IMR-90 (cell line): ENCODE measurements around the gene TPCN1. TPM values are rescaled to one million over a fixed set of nuclear protein-coding genes. Genes with fewer than 3 reads are reported as not detected.

ENCODE experiments used
- ATAC-seq: fragments of 200-7000 bp; cut with Tn5 transposase; 2 replicates; pipeline ENCODE4 v1.9.1; 2020; ENCODE audit warnings: low read depth, mild to moderate bottlenecking, moderate library complexity
- BruUV-seq: library from RNA; stranded (reverse); fragments of 400-500 nt; replicated peaks from 2 replicates; lab custom pipeline; 2021; lab: Mats Ljungman, UMichigan
- CTCF ChIA-PET: fragments of 300-600 bp; formaldehyde crosslinking; extraction: SDS; loops from one replicate; lab custom pipeline; 2021; ENCODE audit warnings: antibody characterized with exemption; lab: Yijun Ruan, JAX
- POLR2A ChIA-PET: fragments of 300-600 bp; sonication (Branson Sonifier 250); formaldehyde crosslinking; loops from one replicate; lab custom pipeline; 2022; ENCODE audit warnings: antibody characterized with exemption; ENCODE audit not compliant: unreplicated experiment; lab: Charles Lee
- DNase-seq: peaks from one replicate; pipeline ENCODE4 v3.0.0; 2013
- H2AFZ ChIP-seq: replicated peaks from 2 replicates; pipeline ENCODE3; 2013; ENCODE audit warnings: low read length, mild to moderate bottlenecking; ENCODE audit not compliant: poor library complexity
- H2AK5ac ChIP-seq: 2 replicates; pipeline ENCODE4 v1.6.1; 2013; ENCODE audit warnings: low read depth, low read length, inconsistent platforms
- H2AK9ac ChIP-seq: replicated peaks from 2 replicates; pipeline ENCODE3; 2013; ENCODE audit warnings: mild to moderate bottlenecking, low read depth, low read length, moderate library complexity; ENCODE audit not compliant: poor library complexity
- H2BK120ac ChIP-seq: 2 replicates; pipeline ENCODE4 v1.6.1; 2013; ENCODE audit warnings: low read depth, low read length, inconsistent platforms
- H2BK15ac ChIP-seq: 3 replicates; pipeline ENCODE4 v1.6.1; 2013; ENCODE audit warnings: low read depth, low read length, inconsistent platforms
- H2BK20ac ChIP-seq: 2 replicates; pipeline ENCODE4 v1.6.1; 2013; ENCODE audit warnings: low read depth, mild to moderate bottlenecking, inconsistent platforms, low read length, moderate library complexity
- H2BK5ac ChIP-seq: 2 replicates; pipeline ENCODE4 v1.6.1; 2013; ENCODE audit warnings: mild to moderate bottlenecking, low read depth, low read length, inconsistent platforms; ENCODE audit not compliant: poor library complexity, severe bottlenecking
- H3K14ac ChIP-seq: replicated peaks from 2 replicates; pipeline ENCODE4 v1.6.1; 2013; ENCODE audit warnings: low read depth, low read length, inconsistent platforms
- H3K18ac ChIP-seq: 2 replicates; pipeline ENCODE4 v1.6.1; 2013; ENCODE audit warnings: low read depth, low read length, control low read depth
- H3K23ac ChIP-seq: 2 replicates; pipeline ENCODE4 v1.6.1; 2013; ENCODE audit warnings: low read depth, low read length, inconsistent platforms
- H3K27ac ChIP-seq: 2 replicates; pipeline ENCODE4 v1.5.1; 2013; ENCODE audit warnings: mild to moderate bottlenecking, control low read depth, low read length; ENCODE audit not compliant: insufficient read depth
- H3K27me3 ChIP-seq: 2 replicates; pipeline ENCODE4 v1.6.1; 2013; ENCODE audit warnings: low read length; ENCODE audit not compliant: control insufficient read depth, insufficient read depth
- H3K36me3 ChIP-seq: 2 replicates; pipeline ENCODE4 v1.6.1; 2013; ENCODE audit warnings: low read length, mixed read lengths; ENCODE audit not compliant: control insufficient read depth, insufficient read depth
- H3K4ac ChIP-seq: 2 replicates; pipeline ENCODE4 v1.6.1; 2013; ENCODE audit warnings: low read depth, low read length, inconsistent platforms
- H3K4me1 ChIP-seq: 2 replicates; pipeline ENCODE4 v1.6.1; 2013; ENCODE audit warnings: low read length, mixed read lengths; ENCODE audit not compliant: control insufficient read depth, insufficient read depth
- H3K4me2 ChIP-seq: 2 replicates; pipeline ENCODE4 v1.6.1; 2013; ENCODE audit warnings: low read depth, mild to moderate bottlenecking, control low read depth, low read length, moderate library complexity
- H3K4me3 ChIP-seq: 2 replicates; pipeline ENCODE4 v1.5.1; 2013; ENCODE audit warnings: low read depth, mild to moderate bottlenecking, control low read depth, low read length, moderate library complexity; ENCODE audit not compliant: insufficient read depth
- H3K56ac ChIP-seq: 2 replicates; pipeline ENCODE4 v1.6.1; 2013; ENCODE audit warnings: low read length, inconsistent platforms; ENCODE audit not compliant: insufficient read depth; ENCODE audit errors: extremely low read depth
- H3K79me1 ChIP-seq, 2 experiments: 2 replicates each; pipeline ENCODE4 v1.6.1; 2013; ENCODE audit warnings: low read length in 2 of 2, inconsistent platforms in 1 of 2, low read depth in 1 of 2
- H3K9ac ChIP-seq: 2 replicates; pipeline ENCODE4 v1.6.1; 2013; ENCODE audit warnings: low read depth, low read length, control low read depth
- H3K9me1 ChIP-seq: 2 replicates; pipeline ENCODE4 v1.6.1; 2013; ENCODE audit warnings: low read length, inconsistent platforms; ENCODE audit not compliant: insufficient read depth
- H3K9me3 ChIP-seq: 2 replicates; pipeline ENCODE4 v1.6.1; 2013; ENCODE audit warnings: low read length; ENCODE audit not compliant: control insufficient read depth, insufficient read depth
- H4K20me1 ChIP-seq: 2 replicates; pipeline ENCODE4 v1.6.1; 2013; ENCODE audit warnings: low read length, inconsistent platforms; ENCODE audit not compliant: insufficient read depth
- H4K5ac ChIP-seq: 2 replicates; pipeline ENCODE4 v1.6.1; 2013; ENCODE audit warnings: mild to moderate bottlenecking, low read depth, low read length, control low read depth
- H4K8ac ChIP-seq, 2 experiments: 2 replicates each; pipeline ENCODE4 v1.6.1; 2013; ENCODE audit warnings: low read depth in 2 of 2, low read length in 2 of 2, control low read depth in 1 of 2, inconsistent platforms in 1 of 2
- H4K91ac ChIP-seq: 2 replicates; pipeline ENCODE4 v1.6.1; 2013; ENCODE audit warnings: low read depth, low read length, inconsistent platforms; ENCODE audit not compliant: insufficient read depth
- BHLHE40 ChIP-seq: fragments of 150-350 bp; IDR thresholded peaks from 2 replicates; pipeline ENCODE4 v1.6.1; 2016; ENCODE audit warnings: mild to moderate bottlenecking, low read depth, low read length
- CEBPB ChIP-seq: IDR thresholded peaks from 2 replicates; pipeline ENCODE4 v1.6.1; 2012; ENCODE audit warnings: low read depth, low read length, improper control_type of control experiment
- CHD1 ChIP-seq: IDR thresholded peaks from 2 replicates; pipeline ENCODE4 v1.6.1; 2012; ENCODE audit warnings: low read depth, low read length, improper control_type of control experiment
- CTCF ChIP-seq: conservative IDR thresholded peaks from 2 replicates; pipeline ENCODE4 v1.5.1; 2012; ENCODE audit warnings: mild to moderate bottlenecking, low read depth, low read length, improper control_type of control experiment
- ELK1 ChIP-seq: fragments of 150-350 bp; IDR thresholded peaks from 2 replicates; pipeline ENCODE4 v1.6.1; 2016; ENCODE audit warnings: low read depth, mild to moderate bottlenecking, low read length, moderate library complexity, borderline replicate concordance
- FOS ChIP-seq: fragments of 150-350 bp; IDR thresholded peaks from 2 replicates; pipeline ENCODE4 v1.6.1; 2016; ENCODE audit warnings: low read depth, low read length
- MAFK ChIP-seq: IDR thresholded peaks from 2 replicates; pipeline ENCODE4 v1.6.1; 2012; ENCODE audit warnings: low read depth, low read length, improper control_type of control experiment
- MAZ ChIP-seq: IDR thresholded peaks from 2 replicates; pipeline ENCODE4 v1.6.1; 2012; ENCODE audit warnings: low read depth, mild to moderate bottlenecking, low read length, improper control_type of control experiment, moderate library complexity, borderline replicate concordance
- MXI1 ChIP-seq: IDR thresholded peaks from 2 replicates; pipeline ENCODE4 v1.6.1; 2012; ENCODE audit warnings: low read depth, mild to moderate bottlenecking, low read length, moderate library complexity, borderline replicate concordance
- NFE2L2 ChIP-seq: fragments of 150-350 bp; IDR thresholded peaks from 2 replicates; pipeline ENCODE4 v1.6.1; 2016; ENCODE audit warnings: low read depth, mild to moderate bottlenecking, low read length
- POLR2A ChIP-seq: IDR thresholded peaks from 2 replicates; pipeline ENCODE4 v1.6.1; 2012; ENCODE audit warnings: mild to moderate bottlenecking, low read depth, low read length
- RAD21 ChIP-seq: IDR thresholded peaks from 2 replicates; pipeline ENCODE4 v1.6.1; 2012; ENCODE audit warnings: low read length, improper control_type of control experiment
- RCOR1 ChIP-seq: IDR thresholded peaks from 2 replicates; pipeline ENCODE4 v1.6.1; 2012; ENCODE audit warnings: mild to moderate bottlenecking, low read length, improper control_type of control experiment; ENCODE audit not compliant: insufficient replicate concordance
- RFX5 ChIP-seq: IDR thresholded peaks from 2 replicates; pipeline ENCODE4 v1.8.0; 2012; ENCODE audit warnings: low read depth, mild to moderate bottlenecking, low read length, moderate library complexity
- SMC3 ChIP-seq: fragments of 150-350 bp; IDR thresholded peaks from 2 replicates; pipeline ENCODE4 v1.6.1; 2016; ENCODE audit warnings: low read depth, mild to moderate bottlenecking, antibody characterized with exemption, low read length, moderate library complexity
- USF2 ChIP-seq: fragments of 150-350 bp; IDR thresholded peaks from 2 replicates; pipeline ENCODE4 v1.6.1; 2017; ENCODE audit warnings: mild to moderate bottlenecking, antibody characterized with exemption, low read length, low read depth
- WGBS, 2 experiments: methylation state at CpG; one replicate each; pipeline versions ENCODE4 v1.1.5 to v1.1.7; 2013; ENCODE audit warnings: missing lambda C conversion rate in 2 of 2; ENCODE audit not compliant: insufficient read length in 1 of 2; ENCODE audit errors: extremely low coverage in 2 of 2; 5-methylcytosine and 5-hydroxymethylcytosine counted together
- dilution Hi-C: fragments of 300-500 bp; cut with HindIII; formaldehyde crosslinking; loops from one replicate; pipeline ENCODE4 v1.14.3; 2018; ENCODE audit warnings: low sequenced_read_pairs; ENCODE audit not compliant: unreplicated experiment
- in situ Hi-C: fragments of 300-500 bp; cut with MboI; formaldehyde crosslinking; loops from 3 replicates; pipeline ENCODE4 v1.14.3; 2019; ENCODE audit warnings: low sequenced_read_pairs, inconsistent platforms, mixed read lengths
- intact Hi-C: fragments of 100-400 bp; cut with micrococcal nuclease; formaldehyde crosslinking; loops from 2 replicates; pipeline ENCODE4 v1.10.0; 2022
- polyA plus RNA-seq, 3 experiments: library from polyadenylated mRNA; depleted of rRNA; stranded (reverse); fragments of >200 nt; gene quantifications; 2 replicates each; pipeline ENCODE4 v1.2.3, GENCODE V29; 2012; ENCODE audit warnings: low replicate concordance in 1 of 3
- total RNA-seq: library from RNA; depleted of rRNA; stranded (reverse); fragments of >200 nt; gene quantifications from 2 replicates; pipeline ENCODE4 v1.2.3, GENCODE V29; 2012

The TPCN1 gene
- total and polyA plus RNA-seq, 2 of the 4 experiments (the other 2 are of a cell fraction): 2.0 to 13.2 TPM

GRCh38 chr12:113235976-113236375 is 14.7 kb downstream of the TPCN1 start:
- Histone ChIP-seq H3K27ac (no peak overlapping the region), H3K79me1 (peaks cover 0 to 4% of the 10 kb centered on the region in 2 experiments; a peak in 1 of 4 replicates), H2BK15ac (no peak overlapping the region), H3K4me3 (no peak overlapping the region), H2AK5ac (no peak overlapping the region), H3K9me3 (peaks cover 2% of the 10 kb centered on the region), H4K20me1 (0 out of 2 replicates have a peak, but pooled peaks cover under 1% of the 10 kb centered on the region), H2BK120ac (no peak overlapping the region), H3K9me1 (peaks cover 19% of the 10 kb centered on the region), H3K56ac (no peak overlapping the region), H3K9ac (no peak overlapping the region), H3K4ac (no peak overlapping the region), H2AK9ac (no peak overlapping the region), H3K18ac (no peak overlapping the region), H3K14ac (no peak overlapping the region), H2BK5ac (no peak overlapping the region), H2AFZ (no peak overlapping the region), H3K4me1 (peaks cover 12% of the 10 kb centered on the region), H4K91ac (no peak overlapping the region), H3K36me3 (peaks cover 17% of the 10 kb centered on the region), H2BK20ac (no peak overlapping the region), H4K5ac (no peak overlapping the region), H3K27me3 (no peaks in the 10 kb centered on the region), H3K4me2 (no peak overlapping the region), H3K23ac (no peak overlapping the region), H4K8ac (no peak overlapping the region)
- TF ChIP-seq ELK1 (no peak), FOS (no peak), NFE2L2 (no peak), RCOR1 (no peak), CTCF (no peak), MXI1 (no peak), USF2 (no peak), CHD1 (no peak), RFX5 (no peak), BHLHE40 (no peak), SMC3 (no peak), MAZ (no peak), CEBPB (no peak), MAFK (no peak), RAD21 (no peak), POLR2A (no peak)
- 85% methylated on average over 3 of the region's 6 CpGs; no CpG with 5 or more reads in 1 of the 2 experiments for WGBS, 2 experiments
- no peak for ATAC-seq
- ChIA-PET POLR2A (interaction anchor here (0.6 kb wide), 1 partner anchor 13 kb away, joined by 7 read pairs; no protein-coding TSS in a partner anchor), CTCF (interaction anchor here (0.6 kb wide), 1 partner anchor 8 kb away, joined by 3 read pairs; no protein-coding TSS in a partner anchor)
- BruUV-seq: no TSS peak
- DNase-seq: no peak
- intact Hi-C loops: no loop called here
- in situ Hi-C loops: no loop called here
- dilution Hi-C loops: no loop called here
